GM19238 (cell line): ENCODE data around the gene FAM117B.
"Not testable (repeated sequence)": the region's sequence is repeated elsewhere in the genome, so short reads cannot be mapped to it uniquely, and the experiment has no call there.

Experiments used
- DNase-seq: peaks from one replicate; pipeline ENCODE4 v3.0.0; 2011; ENCODE audit warnings: low spot score; ENCODE audit not compliant: insufficient read length

Gene FAM117B

GRCh38 chr2:202700075-202700901 is 65.5 kb downstream of the FAM117B start:
- DNase-seq, result no peak

- no peak for DNase-seq
These were observed 68.3 kb downstream of the FAM117B start for GRCh38 chr2:202703091-202703490.

- no peak for DNase-seq
These were observed 69.5 kb downstream of the FAM117B start for GRCh38 chr2:202704248-202704647.

- no peak for DNase-seq
These were observed 70.8 kb downstream of the FAM117B start for GRCh38 chr2:202705446-202706020.

- not testable (repeated sequence) for DNase-seq
These were observed 80.5 kb downstream of the FAM117B start for GRCh38 chr2:202714971-202715935.

- no peak for DNase-seq
These were observed 81.4 kb downstream of the FAM117B start for GRCh38 chr2:202716114-202716718.

GRCh38 chr2:202716953-202717597 is 82.3 kb downstream of the FAM117B start:
- no peak for DNase-seq

GRCh38 chr2:202717598-202718310 is 83.0 kb downstream of the FAM117B start:
- no peak for DNase-seq

- DNase-seq, result no peak
These were observed 83.8 kb downstream of the FAM117B start for GRCh38 chr2:202718614-202719013.

GRCh38 chr2:202720226-202720625 is 85.5 kb downstream of the FAM117B start:
- DNase-seq, result no peak

- DNase-seq, result no peak
These were observed 86.9 kb downstream of the FAM117B start for GRCh38 chr2:202721621-202722020.

- no peak for DNase-seq
These were observed 89.0 kb downstream of the FAM117B start for GRCh38 chr2:202723746-202724145.

GRCh38 chr2:202726070-202726469 is 91.3 kb downstream of the FAM117B start:
- DNase-seq, result no peak

- DNase-seq, result no peak
These were observed 102.1 kb downstream of the FAM117B start for GRCh38 chr2:202736826-202737225.

GRCh38 chr2:202743613-202744012 is 108.8 kb downstream of the FAM117B start:
- no peak for DNase-seq

GRCh38 chr2:202749477-202749876 is 114.7 kb downstream of the FAM117B start:
- DNase-seq, result no peak

GRCh38 chr2:202750763-202751427 is 116.1 kb downstream of the FAM117B start:
- no peak for DNase-seq

GRCh38 chr2:202752071-202752470 is 117.3 kb downstream of the FAM117B start:
- no peak for DNase-seq

GRCh38 chr2:202754936-202755335 is 120.2 kb downstream of the FAM117B start:
- DNase-seq, result no peak

- DNase-seq, result no peak
These were observed 121.8 kb downstream of the FAM117B start for GRCh38 chr2:202756598-202756997.
